Activated CD4-positive, alpha-beta T cell treated with anti-CD3 and anti-CD28 coated beads, Interleukin-2, amount 10 ng/mL, durations not matched to agents 7 days and 5 days (primary cell): ENCODE results near the gene CTCFL. TPM values are rescaled to one million over a fixed set of nuclear protein-coding genes. Genes with fewer than 3 reads are reported as not detected.

ENCODE experiments used
- CTCF ChIA-PET: fragments of 350-600 bp; sonication (Branson Sonifier 250); formaldehyde crosslinking; loops from one replicate; lab custom pipeline; 2021; ENCODE audit warnings: antibody characterized with exemption; lab: Charles Lee
- POLR2A ChIA-PET: fragments of 350-600 bp; sonication (Branson Sonifier 250); formaldehyde crosslinking; loops from one replicate; lab custom pipeline; 2021; ENCODE audit warnings: antibody characterized with exemption; lab: Charles Lee
- DNase-seq: peaks from one replicate; pipeline ENCODE4 v3.0.0-alpha.2; 2020
- H3K27ac Mint-ChIP-seq: one replicate; pipeline ENCODE4 v1.8.0; 2021; ENCODE audit warnings: mild to moderate bottlenecking, moderate library complexity, mixed read lengths
- H3K27me3 Mint-ChIP-seq: one replicate; pipeline ENCODE4 v1.8.0; 2021; ENCODE audit warnings: mixed read lengths
- H3K36me3 Mint-ChIP-seq: one replicate; pipeline ENCODE4 v1.8.0; 2021; ENCODE audit warnings: low read depth, mixed read lengths
- H3K4me1 Mint-ChIP-seq: one replicate; pipeline ENCODE4 v1.8.0; 2021; ENCODE audit warnings: mixed read lengths
- H3K4me3 Mint-ChIP-seq: one replicate; pipeline ENCODE4 v1.8.0; 2021; ENCODE audit warnings: mild to moderate bottlenecking, moderate library complexity, mixed read lengths
- H3K9me3 Mint-ChIP-seq: one replicate; pipeline ENCODE4 v1.8.0; 2021; ENCODE audit warnings: mixed read lengths
- total RNA-seq, 2 experiments: library from RNA; stranded (reverse); gene quantifications; one replicate each; pipeline ENCODE4 v1.2.3, GENCODE V29; 2021

CTCFL gene
- total RNA-seq, 2 experiments from 2014 or later, result not detected

- H3K27me3 Mint-ChIP-seq, result peaks cover 4% of the 10 kb centered on the region
- H3K4me3 Mint-ChIP-seq, result no peak overlapping the region
- no peak for DNase-seq
- CTCF ChIA-PET, result interaction anchor here (0.7 kb wide), 1 partner anchor 424 kb away, joined by 4 read pairs; no protein-coding TSS in a partner anchor
- no peaks in the 10 kb centered on the region for H3K36me3 Mint-ChIP-seq
- no peaks in the 10 kb centered on the region for H3K9me3 Mint-ChIP-seq
- H3K4me1 Mint-ChIP-seq, result no peaks in the 10 kb centered on the region
- H3K27ac Mint-ChIP-seq, result no peak overlapping the region
- POLR2A ChIA-PET, result no interaction called here
Observed at GRCh38 chr20:57564951-57565642, 40.2 kb upstream of the CTCFL start.

- Mint-ChIP-seq H3K4me1 (no peaks in the 10 kb centered on the region), H3K27me3 (peaks cover 7% of the 10 kb centered on the region), H3K27ac (no peak overlapping the region), H3K4me3 (no peak overlapping the region), H3K9me3 (no peaks in the 10 kb centered on the region), H3K36me3 (no peaks in the 10 kb centered on the region)
- DNase-seq, result no peak
- POLR2A ChIA-PET, result no interaction called here
- CTCF ChIA-PET, result no interaction called here
Observed at GRCh38 chr20:57564180-57564802, 39.4 kb upstream of the CTCFL start.

DNA sequence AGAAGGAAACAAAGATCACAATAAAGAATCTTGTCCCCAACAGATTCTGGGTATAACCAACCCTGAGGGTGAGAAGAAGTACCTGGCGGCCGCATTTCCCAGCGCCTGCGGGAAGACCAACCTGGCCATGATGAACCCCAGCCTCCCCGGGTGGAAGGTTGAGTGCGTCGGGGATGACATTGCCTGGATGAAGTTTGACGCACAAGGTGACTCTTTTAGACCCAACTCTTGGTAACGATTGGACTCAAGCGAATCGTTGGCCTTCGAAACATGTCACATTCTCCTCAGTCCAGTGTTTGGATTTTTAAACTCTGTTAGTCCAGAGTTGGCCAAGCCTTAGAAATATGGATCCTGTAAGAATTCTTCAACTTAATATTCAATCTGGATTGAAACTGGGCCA is 38.6 kb upstream of the CTCFL start:
- H3K27ac Mint-ChIP-seq, result no peak overlapping the region
- no peaks in the 10 kb centered on the region for H3K36me3 Mint-ChIP-seq
- no peaks in the 10 kb centered on the region for H3K4me1 Mint-ChIP-seq
- H3K4me3 Mint-ChIP-seq, result no peak overlapping the region
- ChIA-PET POLR2A (no interaction called here), CTCF (no interaction called here)
- no peak for DNase-seq
- no peaks in the 10 kb centered on the region for H3K9me3 Mint-ChIP-seq
- peaks cover 9% of the 10 kb centered on the region for H3K27me3 Mint-ChIP-seq

DNA sequence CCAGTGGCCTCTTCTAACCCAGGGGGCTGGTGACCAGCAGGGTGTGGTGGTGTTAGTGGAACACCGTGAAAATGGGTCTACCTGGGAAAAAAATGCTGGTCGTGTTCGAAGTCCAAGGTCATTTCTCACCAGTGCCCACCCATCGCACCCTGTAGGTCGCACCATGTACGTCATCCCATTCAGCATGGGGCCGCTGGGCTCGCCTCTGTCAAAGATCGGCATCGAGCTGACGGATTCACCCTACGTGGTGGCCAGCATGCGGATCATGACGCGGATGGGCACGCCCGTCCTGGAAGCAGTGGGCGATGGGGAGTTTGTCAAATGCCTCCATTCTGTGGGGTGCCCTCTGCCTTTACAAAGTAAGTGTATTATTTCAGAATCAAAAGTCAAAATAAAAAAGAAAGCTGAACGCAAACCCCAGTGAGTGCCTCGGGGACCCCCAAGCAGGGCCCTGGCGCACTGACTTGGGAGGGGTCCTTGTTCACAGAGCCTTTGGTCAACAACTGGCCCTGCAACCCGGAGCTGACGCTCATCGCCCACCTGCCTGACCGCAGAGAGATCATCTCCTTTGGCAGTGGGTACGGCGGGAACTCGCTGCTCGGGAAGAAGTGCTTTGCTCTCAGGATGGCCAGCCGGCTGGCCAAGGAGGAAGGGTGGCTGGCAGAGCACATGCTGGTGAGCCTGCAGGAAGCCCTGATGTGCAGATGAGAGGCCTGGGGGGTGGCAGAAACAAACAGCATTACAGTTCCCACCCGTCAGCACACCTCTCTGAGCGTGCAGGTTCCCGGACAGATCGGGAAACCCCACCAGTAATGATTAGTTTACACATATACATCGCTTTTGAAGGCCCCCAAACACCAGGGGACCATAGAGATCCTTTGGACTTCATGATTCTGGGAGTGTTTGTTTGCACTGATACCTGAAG is 37.9 kb upstream of the CTCFL start:
- Mint-ChIP-seq H3K9me3 (no peaks in the 10 kb centered on the region), H3K36me3 (no peaks in the 10 kb centered on the region), H3K4me3 (no peak overlapping the region), H3K27ac (no peak overlapping the region), H3K27me3 (peaks cover 9% of the 10 kb centered on the region), H3K4me1 (no peaks in the 10 kb centered on the region)
- ChIA-PET CTCF (no interaction called here), POLR2A (no interaction called here)
- no peak for DNase-seq

GRCh38 chr20:57561356-57562279 is 36.7 kb upstream of the CTCFL start:
- Mint-ChIP-seq H3K36me3 (no peaks in the 10 kb centered on the region), H3K27me3 (peaks cover 10% of the 10 kb centered on the region), H3K4me1 (no peaks in the 10 kb centered on the region), H3K27ac (no peak overlapping the region), H3K4me3 (no peak overlapping the region), H3K9me3 (no peaks in the 10 kb centered on the region)
- no peak for DNase-seq
- CTCF ChIA-PET, result no interaction called here
- POLR2A ChIA-PET, result no interaction called here

- POLR2A ChIA-PET, result no interaction called here
- Mint-ChIP-seq H3K4me3 (no peak within 1 kb of the TSS), H3K9me3 (no peaks in the 10 kb centered on the region), H3K27me3 (peaks cover 7% of the 10 kb centered on the region), H3K36me3 (no peaks in the 10 kb centered on the region), H3K27ac (no peak within 1 kb of the TSS), H3K4me1 (no peaks in the 10 kb centered on the region)
- CTCF ChIA-PET, result interaction anchor here (0.6 kb wide), 1 partner anchor 10 kb away, joined by 4 read pairs; no protein-coding TSS in a partner anchor
- DNase-seq, result no peak
Observed at GRCh38 chr20:57560554-57561355, 35.8 kb upstream of the CTCFL start, which contains the start of gene PCK1. PCK1 (plus strand) TSS chr20:57561110; CDS start chr20:57561412, 302 bp downstream.

DNA sequence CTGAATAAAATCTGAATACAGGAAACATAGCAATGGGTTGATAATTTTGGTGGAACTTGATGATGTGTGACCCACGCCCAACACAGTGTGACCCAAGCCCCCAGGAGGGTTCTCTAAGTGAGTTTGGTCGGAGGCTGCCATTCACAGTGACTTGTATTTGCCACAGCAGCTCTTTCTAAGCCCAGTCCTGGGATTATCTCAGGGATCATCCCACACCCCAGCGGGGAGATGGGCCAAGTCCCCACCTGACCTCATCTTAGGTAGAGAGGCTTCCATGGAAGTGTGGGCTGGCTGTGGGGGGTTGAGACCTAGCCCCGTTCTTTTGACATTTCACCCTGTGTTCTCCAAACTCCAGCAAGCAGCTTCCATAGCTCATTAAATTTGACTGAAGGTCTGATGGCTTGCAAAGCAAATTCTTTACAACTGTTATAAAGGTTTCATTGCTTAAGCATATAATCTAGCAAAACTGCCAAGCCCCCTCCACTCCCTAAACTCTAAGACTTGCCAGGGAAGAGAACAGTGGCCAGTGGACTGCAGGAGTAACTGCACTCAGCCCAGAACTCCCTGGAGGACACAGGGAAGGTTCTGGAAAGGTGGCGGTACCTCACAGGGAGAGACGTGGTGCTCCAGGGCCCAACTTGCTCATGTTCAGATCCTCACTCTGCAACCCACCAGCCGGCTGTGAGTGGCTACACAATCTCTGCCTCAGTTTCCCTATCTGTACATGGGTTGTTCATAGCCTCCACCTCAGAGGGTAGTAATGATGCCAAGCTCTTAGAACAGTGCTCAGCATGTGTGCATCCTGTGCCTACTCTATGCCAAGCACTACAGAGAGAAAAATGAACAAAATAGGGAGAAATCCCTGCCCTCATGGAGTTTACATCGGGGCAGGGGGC is 35.0 kb upstream of the CTCFL start:
- Mint-ChIP-seq H3K4me3 (no peak overlapping the region), H3K36me3 (no peaks in the 10 kb centered on the region), H3K27ac (no peak overlapping the region), H3K4me1 (no peaks in the 10 kb centered on the region), H3K27me3 (peaks cover 7% of the 10 kb centered on the region), H3K9me3 (no peaks in the 10 kb centered on the region)
- CTCF ChIA-PET, result no interaction called here
- no peak for DNase-seq
- POLR2A ChIA-PET, result no interaction called here

- H3K4me1 Mint-ChIP-seq, result no peaks in the 10 kb centered on the region
- no peak for DNase-seq
- no peak overlapping the region for H3K4me3 Mint-ChIP-seq
- no peaks in the 10 kb centered on the region for H3K9me3 Mint-ChIP-seq
- H3K27me3 Mint-ChIP-seq, result peaks cover 7% of the 10 kb centered on the region
- H3K27ac Mint-ChIP-seq, result no peak overlapping the region
- ChIA-PET POLR2A (no interaction called here), CTCF (no interaction called here)
- H3K36me3 Mint-ChIP-seq, result no peaks in the 10 kb centered on the region
Observed at GRCh38 chr20:57559289-57559634, 34.3 kb upstream of the CTCFL start.

GRCh38 chr20:57558614-57559288 is 33.8 kb upstream of the CTCFL start:
- Mint-ChIP-seq H3K27me3 (peaks cover 7% of the 10 kb centered on the region), H3K4me1 (no peaks in the 10 kb centered on the region), H3K9me3 (no peaks in the 10 kb centered on the region), H3K36me3 (no peaks in the 10 kb centered on the region), H3K4me3 (no peak overlapping the region), H3K27ac (no peak overlapping the region)
- ChIA-PET POLR2A (no interaction called here), CTCF (no interaction called here)
- DNase-seq, result no peak

DNA sequence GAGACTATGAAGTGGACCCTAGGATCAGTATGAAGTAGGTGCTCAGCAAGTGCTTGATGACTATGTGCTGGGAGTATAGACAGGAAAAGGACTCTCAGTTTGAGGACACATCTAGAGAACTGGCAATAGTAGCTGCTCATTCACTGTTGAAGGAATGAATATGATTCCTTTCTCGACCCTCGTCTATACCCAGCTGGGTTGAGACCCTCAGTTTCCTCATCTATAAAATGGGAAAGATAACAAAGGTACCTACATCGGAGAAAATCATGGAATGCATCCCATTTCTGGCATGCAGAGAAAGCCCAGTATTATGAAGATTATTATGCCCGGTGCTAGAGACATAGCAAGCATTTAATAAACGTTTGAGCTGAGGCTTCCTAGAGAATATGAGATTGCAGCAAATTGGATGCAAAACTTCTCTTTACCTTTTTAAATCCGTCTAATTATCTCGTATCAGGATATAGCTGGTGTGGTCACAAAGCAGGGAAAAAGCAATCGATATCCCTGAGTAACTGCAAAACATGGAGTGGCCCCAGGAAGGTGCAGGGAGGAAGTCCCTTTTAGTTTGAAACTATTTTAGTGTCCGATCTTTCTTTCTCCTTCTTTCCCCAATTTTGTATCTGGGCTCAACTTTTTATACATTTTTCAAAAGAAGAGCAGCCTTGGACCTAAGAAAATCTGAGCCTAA is 33.1 kb upstream of the CTCFL start:
- Mint-ChIP-seq H3K9me3 (no peaks in the 10 kb centered on the region), H3K27me3 (peaks cover 7% of the 10 kb centered on the region), H3K4me3 (no peak overlapping the region), H3K4me1 (no peaks in the 10 kb centered on the region), H3K36me3 (no peaks in the 10 kb centered on the region), H3K27ac (no peak overlapping the region)
- DNase-seq, result no peak
- ChIA-PET POLR2A (no interaction called here), CTCF (no interaction called here)
